GM21576 (cell line): ENCODE measurements around the gene NDUFV2.
A peak's percentile ranks its signal among the peaks of the same experiment; 100 is the strongest.

Experiments used
- ATAC-seq: cut with Tn5 transposase; IDR thresholded peaks from one replicate; pipeline ENCODE4 v1.9.1; 2021; ENCODE audit warnings: mild to moderate bottlenecking, moderate library complexity; ENCODE audit not compliant: unreplicated experiment

Gene NDUFV2

GRCh38 chr18:9102508-9103375 is at the start of gene NDUFV2:
NDUFV2 (plus strand) TSS chr18:9102699; CDS start chr18:9102744, 45 bp downstream.
- ATAC-seq, result peak; percentile 85

GRCh38 chr18:9053814-9054213 is 48.7 kb upstream of the NDUFV2 start:
- ATAC-seq, result no peak

- ATAC-seq, result peak; percentile 67
Observed at GRCh38 chr18:9055185-9055584, 47.3 kb upstream of the NDUFV2 start.

- no peak for ATAC-seq
Observed at GRCh38 chr18:9055626-9056025, 46.9 kb upstream of the NDUFV2 start.

GRCh38 chr18:9057646-9058045 is 44.9 kb upstream of the NDUFV2 start:
- no peak for ATAC-seq

- no peak for ATAC-seq
Observed at GRCh38 chr18:9058406-9058805, 44.1 kb upstream of the NDUFV2 start.

GRCh38 chr18:9062418-9062751 is 40.1 kb upstream of the NDUFV2 start:
- no peak for ATAC-seq

GRCh38 chr18:9065864-9066263 is 36.6 kb upstream of the NDUFV2 start:
- no peak for ATAC-seq

- ATAC-seq, result no peak
Observed at GRCh38 chr18:9066358-9066757, 36.1 kb upstream of the NDUFV2 start.

GRCh38 chr18:9066817-9067306 is 35.6 kb upstream of the NDUFV2 start:
- peak; percentile 72 for ATAC-seq

GRCh38 chr18:9067823-9068222 is 34.7 kb upstream of the NDUFV2 start:
- no peak for ATAC-seq

- no peak for ATAC-seq
Observed at GRCh38 chr18:9068346-9068745, 34.2 kb upstream of the NDUFV2 start.

- no peak for ATAC-seq
Observed at GRCh38 chr18:9069601-9070000, 32.9 kb upstream of the NDUFV2 start.

GRCh38 chr18:9070212-9070611 is 32.3 kb upstream of the NDUFV2 start:
- ATAC-seq, result no peak

- no peak for ATAC-seq
Observed at GRCh38 chr18:9079818-9080528, 22.5 kb upstream of the NDUFV2 start.

GRCh38 chr18:9081940-9082339 is 20.6 kb upstream of the NDUFV2 start:
- ATAC-seq, result no peak

GRCh38 chr18:9082711-9083510 is 19.6 kb upstream of the NDUFV2 start:
- ATAC-seq, result peak; percentile 88

- ATAC-seq, result no peak
Observed at GRCh38 chr18:9086015-9086414, 16.5 kb upstream of the NDUFV2 start.

GRCh38 chr18:9086624-9087023 is 15.9 kb upstream of the NDUFV2 start:
- ATAC-seq, result no peak

- ATAC-seq, result no peak
Observed at GRCh38 chr18:9087144-9087543, 15.4 kb upstream of the NDUFV2 start.

- ATAC-seq, result no peak
Observed at GRCh38 chr18:9088252-9088651, 14.2 kb upstream of the NDUFV2 start.
